Measurements from ENCODE around the gene GPR55.

The GPR55 gene

DNA sequence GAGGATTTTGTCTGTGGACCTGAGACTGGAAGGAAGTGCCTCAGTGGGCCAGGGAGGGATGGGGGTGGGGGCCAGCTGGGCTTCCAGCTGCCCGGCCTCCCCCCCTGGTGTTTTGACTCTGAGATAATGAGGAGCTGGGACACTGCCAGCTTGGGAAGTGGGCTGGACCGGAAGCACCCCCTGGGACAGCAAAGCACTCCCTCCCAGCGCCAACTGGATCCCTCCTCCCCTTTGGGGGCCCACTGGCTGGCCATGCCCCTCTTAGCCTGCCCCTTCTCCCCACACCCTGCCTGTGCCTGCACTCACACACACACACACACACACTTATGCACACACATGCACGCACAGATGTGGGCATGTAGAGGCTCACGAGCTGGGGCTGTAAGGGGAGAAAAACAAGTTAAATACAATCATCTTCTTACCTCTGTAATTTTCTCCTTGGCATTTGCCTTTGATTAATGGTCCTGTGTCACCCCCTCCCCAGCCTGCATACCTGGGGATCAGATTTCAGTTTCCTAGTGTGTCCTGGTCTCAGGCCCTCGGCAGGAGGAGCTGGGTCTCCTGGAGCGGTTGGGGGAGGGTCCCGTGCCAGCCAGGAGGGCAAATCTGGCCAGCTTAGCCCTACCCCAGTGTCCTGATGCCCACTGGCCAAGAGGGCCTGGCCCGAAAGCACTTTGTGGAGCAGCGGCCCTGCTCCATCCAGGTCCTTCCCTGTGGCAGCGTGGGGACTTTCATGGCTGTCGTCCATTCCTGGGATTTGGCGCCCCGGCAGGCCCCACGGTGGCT, 56.7 kb downstream of the GPR55 start:
- DNase-seq (ENCODE audit: low read depth in 2 of 2), result no peak

DNA sequence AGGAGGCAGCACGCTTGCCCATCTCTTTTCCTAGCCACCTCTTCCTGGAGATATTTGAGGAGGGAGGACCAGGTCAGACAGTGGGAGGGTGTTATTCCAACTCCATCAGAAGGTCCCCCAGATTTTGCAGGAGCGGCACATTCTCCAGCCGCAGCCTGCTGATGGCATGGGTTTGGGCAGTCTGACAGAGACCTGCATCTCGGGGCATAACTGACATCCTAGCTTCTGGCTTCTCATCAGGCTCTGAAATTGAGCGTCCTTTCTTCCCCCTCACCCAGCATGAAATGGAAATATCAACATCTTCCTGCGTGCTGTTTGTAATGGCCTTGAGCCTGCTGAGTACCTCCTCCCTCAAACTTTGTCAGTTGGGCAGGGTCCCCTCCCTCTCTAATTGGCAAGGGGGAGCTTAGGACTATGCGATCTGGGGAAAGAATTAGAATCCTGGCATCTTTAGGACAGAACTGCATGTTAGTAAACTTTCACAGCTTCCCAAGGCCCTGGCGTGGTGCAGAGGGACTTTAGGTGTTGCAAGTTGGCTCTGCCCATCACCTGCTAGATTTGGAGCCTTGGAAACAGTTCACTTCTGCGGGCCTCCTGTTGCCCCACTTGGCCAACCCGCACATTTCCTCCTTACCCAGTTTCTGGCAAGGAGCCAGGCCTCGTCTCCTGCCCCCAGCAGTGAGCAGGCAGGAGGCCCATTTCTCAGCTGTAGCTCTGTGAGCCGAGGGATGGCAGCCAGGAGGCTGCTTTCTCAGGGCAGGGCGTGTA, 58.1 kb downstream of the GPR55 start:
- no peak for DNase-seq (ENCODE audit: low read depth in 2 of 2)

DNA sequence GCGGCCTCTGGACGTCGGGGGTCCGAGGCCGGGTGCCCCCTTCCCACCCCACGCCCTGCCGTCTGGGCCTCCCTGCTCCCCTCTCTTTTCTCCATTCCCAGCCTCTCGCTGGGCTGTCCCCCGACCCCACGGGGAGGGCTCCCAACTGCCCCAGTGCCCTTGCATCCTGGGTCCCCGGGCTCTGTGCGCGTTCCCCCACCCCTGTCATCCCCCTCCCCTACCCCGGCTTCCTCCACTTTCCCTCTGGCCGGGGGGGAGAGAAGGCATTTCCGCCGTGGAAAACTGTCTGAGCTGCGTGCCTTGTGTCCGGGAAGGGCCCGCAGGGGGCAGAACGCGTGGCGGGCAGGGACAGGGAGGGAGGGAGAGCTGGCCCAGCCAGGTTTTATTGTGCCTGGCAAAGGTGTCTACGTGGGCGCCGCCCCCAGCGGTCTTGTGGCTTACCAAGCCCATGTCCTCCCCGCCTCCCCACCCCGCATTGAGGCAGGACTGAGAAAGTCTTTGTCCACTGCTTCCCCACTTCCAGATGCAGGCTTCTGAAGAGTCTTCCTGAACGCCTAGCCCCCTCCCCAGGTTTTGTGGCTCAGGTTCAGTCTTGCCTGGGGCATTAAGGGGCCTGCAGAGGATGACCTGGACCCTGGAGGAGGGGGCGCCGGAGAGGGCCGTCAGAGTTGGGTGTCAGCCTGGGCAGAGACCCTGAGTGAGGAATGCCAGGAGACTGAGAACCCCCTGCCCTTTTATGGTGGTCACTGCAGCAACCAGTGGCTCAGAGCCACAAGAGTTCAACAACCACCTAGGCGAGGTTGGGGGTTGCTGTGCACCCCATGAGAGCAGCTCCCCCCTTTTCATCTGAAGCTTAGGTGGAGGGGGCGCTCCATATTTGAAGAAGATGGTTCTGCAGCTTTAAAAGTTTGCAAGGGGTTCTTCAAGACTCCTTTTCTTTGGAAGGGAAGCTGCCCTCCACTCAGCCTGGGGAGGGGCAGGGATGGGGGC, 59.0 kb downstream of the GPR55 start:
- DNase-seq (ENCODE audit: low read depth in 2 of 2), result no peak

DNA sequence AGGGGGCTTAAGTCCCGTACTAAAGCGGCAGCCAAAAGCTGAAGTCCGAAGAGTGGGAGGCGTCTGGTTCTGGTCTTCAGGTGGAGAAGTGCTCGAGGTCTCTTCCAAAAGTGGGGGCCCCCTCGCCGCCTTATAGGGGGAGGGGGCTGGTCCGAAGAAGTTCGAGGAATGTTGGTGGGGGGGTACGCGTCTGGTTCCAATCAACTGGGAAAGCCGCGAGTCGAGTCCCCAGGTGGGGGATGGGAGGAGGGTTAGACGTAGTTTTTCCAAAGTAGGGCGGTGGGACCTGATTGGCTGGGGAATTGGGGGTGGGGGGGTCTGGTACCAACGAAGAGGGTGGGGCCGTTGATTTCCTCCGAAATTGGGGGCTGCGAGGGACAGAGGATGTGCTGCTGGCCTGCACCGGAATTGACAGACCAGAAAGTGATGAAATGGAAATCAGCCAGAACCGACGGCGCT, 59.7 kb downstream of the GPR55 start:
- no peak for DNase-seq (ENCODE audit: low read depth in 2 of 2)

DNA sequence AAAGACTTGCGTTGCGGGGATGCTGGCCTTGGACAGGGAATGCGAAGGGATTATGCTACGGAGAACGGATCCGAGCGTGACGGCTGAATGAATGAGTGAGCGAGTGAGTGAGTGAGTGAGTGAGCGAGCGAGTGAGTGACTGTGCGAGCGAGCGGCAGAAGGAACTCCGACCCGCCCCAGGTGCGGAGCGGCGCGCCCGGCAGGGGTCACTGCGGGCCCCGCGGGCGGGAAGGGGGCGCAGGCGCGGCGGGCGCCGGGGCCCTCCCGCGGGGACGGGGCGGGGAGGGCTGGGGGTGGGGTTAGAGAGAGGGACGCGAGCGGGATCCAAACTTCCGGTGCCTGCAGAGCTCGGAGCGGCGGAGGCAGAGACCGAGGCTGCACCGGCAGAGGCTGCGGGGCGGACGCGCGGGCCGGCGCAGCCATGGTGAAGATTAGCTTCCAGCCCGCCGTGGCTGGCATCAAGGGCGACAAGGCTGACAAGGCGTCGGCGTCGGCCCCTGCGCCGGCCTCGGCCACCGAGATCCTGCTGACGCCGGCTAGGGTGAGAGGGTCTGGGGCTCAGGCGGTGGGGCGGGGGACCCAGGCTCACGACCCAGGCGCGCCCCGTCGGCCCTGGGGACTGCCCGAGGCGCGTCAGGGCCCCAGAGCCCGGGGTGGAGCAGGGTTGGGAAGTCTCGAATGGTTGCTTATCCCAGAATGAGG, 60.3 kb downstream of the GPR55 start, which contains the start of gene ITM2C:
ITM2C (plus strand) TSS at position 338 of the 702 bp plus-strand sequence; CDS start at position 422, 84 bp downstream.
- peak; percentile 62 for DNase-seq (ENCODE audit: low read depth in 2 of 2)

DNA sequence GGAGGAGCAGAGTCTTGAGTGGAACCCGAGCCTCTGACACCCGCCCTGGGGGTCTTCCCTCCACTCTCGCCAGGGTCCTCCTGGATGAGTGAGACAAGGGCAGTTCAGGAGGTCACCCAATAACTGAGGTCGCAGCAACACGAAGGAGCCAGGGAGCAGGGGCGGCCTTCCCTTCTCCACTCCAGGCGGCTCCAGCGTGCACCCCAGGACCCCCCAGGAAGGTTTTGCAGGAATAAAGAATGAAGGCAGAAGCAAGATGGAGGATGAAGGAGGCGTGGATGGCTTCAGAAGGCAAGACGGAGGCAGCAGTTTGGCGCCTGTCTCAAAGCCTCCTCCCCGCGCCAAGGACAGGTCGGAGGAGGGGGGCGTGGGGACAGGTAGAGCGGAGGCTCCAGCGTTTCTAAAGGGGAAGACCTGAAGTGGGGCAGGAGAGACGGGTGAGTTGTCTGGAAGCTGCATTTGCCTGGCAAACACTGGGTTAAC, 60.9 kb downstream of the GPR55 start:
- no peak for DNase-seq (ENCODE audit: low read depth in 2 of 2)

DNA sequence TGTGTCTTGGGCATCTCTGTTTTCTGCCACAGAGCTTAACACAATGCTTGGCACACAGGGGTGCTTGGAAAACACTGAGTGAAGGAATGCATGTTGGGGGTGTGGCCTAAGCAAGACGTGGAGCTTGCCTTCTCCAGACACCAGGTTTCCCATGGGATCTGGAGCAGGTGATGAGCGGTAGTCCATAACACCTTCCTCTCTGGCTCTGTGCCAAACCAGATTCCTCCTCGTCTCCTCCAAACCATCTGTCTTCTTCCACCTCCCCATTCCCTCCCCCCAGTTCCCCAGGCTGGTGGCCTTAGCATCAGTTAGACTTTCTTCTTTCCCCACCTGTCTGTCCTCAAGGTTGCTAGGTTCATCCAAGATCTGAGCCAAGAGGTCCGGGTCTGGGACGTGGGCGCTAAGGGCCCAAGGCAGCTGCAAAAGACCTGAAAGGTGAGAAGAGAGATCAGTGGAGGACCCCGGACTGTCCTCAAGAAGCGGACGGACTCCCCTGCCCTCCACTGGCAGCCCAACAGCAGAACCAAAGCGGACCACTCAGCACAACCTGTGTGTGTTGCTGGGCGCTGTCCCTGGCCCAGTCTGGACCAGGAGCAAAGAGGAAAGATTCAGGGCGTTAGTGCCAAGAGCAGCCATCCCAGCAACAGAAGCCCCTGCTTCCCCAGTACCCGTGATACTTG, 61.5 kb downstream of the GPR55 start:
- DNase-seq (ENCODE audit: low read depth in 2 of 2), result no peak

DNA sequence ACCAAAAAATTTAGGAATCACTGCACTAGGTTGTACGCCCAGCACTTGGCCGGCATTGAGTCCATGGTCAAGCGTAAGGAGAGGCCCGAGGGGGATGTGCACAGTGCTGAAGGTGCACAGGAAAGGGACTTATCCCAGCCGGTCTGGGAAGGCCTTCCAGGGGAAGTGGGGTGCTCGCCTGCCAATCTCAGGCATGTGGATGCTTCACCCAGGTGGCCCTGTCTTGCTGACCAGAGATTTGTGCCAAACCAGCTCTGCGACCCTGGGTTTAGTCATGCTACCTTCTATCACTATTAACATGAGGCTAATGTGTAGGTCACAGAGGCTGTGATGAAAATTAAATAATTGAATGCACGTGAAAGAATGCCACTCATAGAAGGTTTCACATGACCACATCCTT, 62.0 kb downstream of the GPR55 start:
- no peak for DNase-seq (ENCODE audit: low read depth in 2 of 2)

DNA sequence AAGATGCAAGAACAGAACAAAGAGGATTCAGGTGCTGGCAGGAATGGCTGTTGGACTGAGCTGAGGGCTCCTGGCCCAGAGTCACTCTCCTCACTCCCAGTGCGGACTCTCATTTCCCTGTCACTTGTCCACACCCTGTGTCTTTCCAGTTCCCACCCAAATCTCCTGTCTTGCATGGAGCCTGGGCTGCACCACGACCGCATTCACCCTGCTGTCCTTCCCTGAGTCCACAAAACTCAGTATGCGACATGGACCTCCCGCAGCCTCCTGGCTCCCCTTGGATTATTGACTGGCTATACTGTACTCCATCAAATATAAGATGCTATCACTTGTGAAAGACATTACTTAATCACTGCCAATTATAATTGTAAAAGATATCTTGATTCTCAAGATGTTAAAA, 62.8 kb downstream of the GPR55 start:
- DNase-seq (ENCODE audit: low read depth in 2 of 2), result no peak

DNA sequence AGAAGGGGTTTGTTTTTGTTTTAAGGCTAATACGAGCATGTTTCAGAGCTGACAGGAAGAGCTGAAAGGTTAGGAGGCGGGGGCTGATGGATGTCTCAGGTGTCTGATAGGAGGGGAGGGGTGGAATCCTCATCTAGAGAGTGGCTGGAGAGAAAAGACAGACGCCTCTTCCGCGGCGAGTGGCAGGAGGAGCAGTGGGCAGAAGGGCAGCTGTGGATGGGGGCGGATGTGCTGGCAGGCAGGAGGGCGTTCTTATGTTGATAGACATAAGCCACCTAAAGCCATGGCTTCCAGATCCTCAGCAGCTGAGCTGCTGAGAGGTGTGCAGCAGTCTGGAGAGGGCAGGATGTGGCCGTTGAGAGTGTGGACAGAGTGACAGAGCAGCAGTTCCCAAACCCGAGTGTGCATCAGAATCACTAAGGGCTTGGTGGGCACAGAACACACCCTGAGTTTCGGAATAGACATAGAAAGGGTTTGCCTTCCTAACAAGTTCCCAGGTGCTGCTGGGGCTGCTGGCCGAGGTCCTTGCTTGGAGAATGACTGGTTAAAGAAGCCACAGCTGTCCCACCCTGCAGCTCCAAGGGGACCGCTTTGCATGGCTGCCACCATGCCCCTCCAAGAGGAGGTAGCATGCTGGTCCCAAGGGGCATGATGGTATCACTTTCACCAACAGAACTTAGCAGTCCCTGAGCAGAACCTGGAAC, 63.3 kb downstream of the GPR55 start:
- no peak for DNase-seq (ENCODE audit: low read depth in 2 of 2)
